Measurements from ENCODE around the gene MYEOV.

Gene MYEOV

GRCh38 chr11:69259096-69259495, 34.9 kb upstream of the MYEOV start:
- no peak for DNase-seq (ENCODE audit: low read depth)
- no peak overlapping the region for H3K4me3 ChIP-seq (replicated peaks; ENCODE audit: low read depth, low read length)
- no peak for TF ChIP-seq CTCF (IDR thresholded peaks at IDR 0.05; ENCODE audit: low read length, missing control alignments)

GRCh38 chr11:69260622-69261021, 33.3 kb upstream of the MYEOV start:
- no peak for TF ChIP-seq CTCF (IDR thresholded peaks at IDR 0.05; ENCODE audit: low read length, missing control alignments)
- H3K4me3 ChIP-seq (replicated peaks; ENCODE audit: low read depth, low read length) = no peak overlapping the region
- DNase-seq (ENCODE audit: low read depth) = no peak

- DNase-seq (ENCODE audit: low read depth) = no peak
- no peak overlapping the region for H3K4me3 ChIP-seq (replicated peaks; ENCODE audit: low read depth, low read length)
- TF ChIP-seq CTCF (IDR thresholded peaks at IDR 0.05; ENCODE audit: low read length, missing control alignments) = no peak
These were observed 32.8 kb upstream of the MYEOV start for GRCh38 chr11:69261116-69261515.

GRCh38 chr11:69262918-69263735, 30.8 kb upstream of the MYEOV start:
- no peak for TF ChIP-seq CTCF (IDR thresholded peaks at IDR 0.05; ENCODE audit: low read length, missing control alignments)
- H3K4me3 ChIP-seq (replicated peaks; ENCODE audit: low read depth, low read length) = no peak overlapping the region
- DNase-seq (ENCODE audit: low read depth) = no peak

GRCh38 chr11:69263736-69264052, 30.3 kb upstream of the MYEOV start:
- no peak for TF ChIP-seq CTCF (IDR thresholded peaks at IDR 0.05; ENCODE audit: low read length, missing control alignments)
- DNase-seq (ENCODE audit: low read depth) = no peak
- H3K4me3 ChIP-seq (replicated peaks; ENCODE audit: low read depth, low read length) = no peak overlapping the region

GRCh38 chr11:69264486-69264885, 29.5 kb upstream of the MYEOV start:
- no peak overlapping the region for H3K4me3 ChIP-seq (replicated peaks; ENCODE audit: low read depth, low read length)
- no peak for TF ChIP-seq CTCF (IDR thresholded peaks at IDR 0.05; ENCODE audit: low read length, missing control alignments)
- DNase-seq (ENCODE audit: low read depth) = no peak

GRCh38 chr11:69265210-69265609, 28.7 kb upstream of the MYEOV start:
- no peak for DNase-seq (ENCODE audit: low read depth)
- no peak for TF ChIP-seq CTCF (IDR thresholded peaks at IDR 0.05; ENCODE audit: low read length, missing control alignments)
- H3K4me3 ChIP-seq (replicated peaks; ENCODE audit: low read depth, low read length) = no peak overlapping the region

Data from fibroblast of pulmonary artery (primary cell).